K562 (cell line): ENCODE data around the gene PRAMEF18. TPM values are rescaled to one million over a fixed set of nuclear protein-coding genes. Genes with fewer than 3 reads are reported as not detected.
A peak's percentile ranks its signal among the peaks of the same experiment; 100 is the strongest.
"Not testable (repeated sequence)": the region's sequence is repeated elsewhere in the genome, so short reads cannot be mapped to it uniquely, and the experiment has no call there.

Experiments used
- ATAC-seq: fragments of 200-7000 bp; cut with Tn5 transposase; 3 replicates; pipeline ENCODE4 v1.9.1; 2020; ENCODE audit warnings: moderate library complexity
- BruUV-seq: library from RNA; stranded (reverse); fragments of 400-500 nt; replicated peaks from 2 replicates; lab custom pipeline; 2021; lab: Mats Ljungman, UMichigan
- CTCF ChIA-PET: fragments of 300-600 bp; formaldehyde crosslinking; extraction: SDS; loops from one replicate; lab custom pipeline; 2021; ENCODE audit warnings: low intra/inter-chr PET ratio; lab: Yijun Ruan, JAX
- POLR2A ChIA-PET: fragments of 300-600, 350-650 bp; sonication (Branson Sonifier 250); formaldehyde crosslinking; extraction: SDS; loops from one replicate; lab custom pipeline; 2021; ENCODE audit warnings: antibody characterized with exemption, inconsistent platforms; lab: Yijun Ruan, JAX
- DNase-seq, 4 experiments: peaks; one replicate each; pipeline versions ENCODE4 v3.0.0 to v3.0.0-alpha.2; 2011 to 2018; ENCODE audit warnings: low spot score in 3 of 4, mixed read lengths in 3 of 4; ENCODE audit errors: extremely low read depth in 1 of 4
- FAIRE-seq: peaks from 2 replicates; lab custom pipeline; 2011; peaks lifted over from hg19 to GRCh38; lab: Jason Lieb, UNC
- H2AFZ ChIP-seq: 2 replicates; pipeline ENCODE4 v1.6.0; 2011; ENCODE audit warnings: low read depth, low read length, control low read depth, inconsistent platforms
- H3K27ac ChIP-seq: fragments of 200-600 bp; 3 replicates; pipeline ENCODE4 v1.8.0; 2011; ENCODE audit warnings: low read depth, mild to moderate bottlenecking, control low read depth, inconsistent platforms, low read length, moderate library complexity, mixed read lengths; ENCODE audit errors: extremely low read depth
- H3K27me3 ChIP-seq, 2 experiments: fragments of 300-600 bp in 1 of 2; 2 replicates in 1 of 2; 3 replicates in 1 of 2; pipeline versions ENCODE4 v1.6.0 to v1.8.0; 2011; ENCODE audit warnings: inconsistent platforms in 2 of 2, low read length in 2 of 2, mild to moderate bottlenecking in 1 of 2, mixed read lengths in 1 of 2, moderate library complexity in 1 of 2; ENCODE audit not compliant: control insufficient read depth in 2 of 2, insufficient read depth in 2 of 2
- H3K36me3 ChIP-seq: fragments of 300-600 bp; 3 replicates; pipeline ENCODE4 v1.8.0; 2011; ENCODE audit warnings: mild to moderate bottlenecking, low read length, inconsistent platforms; ENCODE audit not compliant: control insufficient read depth, insufficient read depth
- H3K4me1 ChIP-seq, 2 experiments: fragments of 200-600 bp in 1 of 2; replicated peaks in 1 of 2; 2 replicates in 1 of 2; 3 replicates in 1 of 2; pipeline versions ENCODE4 v1.5.1 to v1.8.0; 2011; ENCODE audit warnings: inconsistent platforms in 2 of 2, low read length in 2 of 2, mild to moderate bottlenecking in 1 of 2, mixed read lengths in 1 of 2, moderate library complexity in 1 of 2; ENCODE audit not compliant: control insufficient read depth in 2 of 2, insufficient read depth in 2 of 2
- H3K4me2 ChIP-seq: 2 replicates; pipeline ENCODE4 v1.6.1; 2011; ENCODE audit warnings: low read length, control low read depth, inconsistent platforms, mixed read lengths; ENCODE audit not compliant: insufficient read depth
- H3K4me3 ChIP-seq: fragments of 200-600 bp; sonication (generic), shearing (Covaris generic); 2 replicates; pipeline ENCODE4 v1.5.1; 2016; ENCODE audit warnings: control low read depth, inconsistent platforms
- H3K79me2 ChIP-seq: fragments of 200-600 bp; 3 replicates; pipeline ENCODE4 v1.8.0; 2011; ENCODE audit warnings: low read length, inconsistent platforms; ENCODE audit not compliant: control insufficient read depth, insufficient read depth
- H3K9ac ChIP-seq, 2 experiments: 2 replicates each; pipeline versions ENCODE4 v1.6.0 to v1.6.1; 2011; ENCODE audit warnings: low read depth in 2 of 2, low read length in 2 of 2, control low read depth in 1 of 2, inconsistent platforms in 1 of 2, mild to moderate bottlenecking in 1 of 2, mixed read lengths in 1 of 2; ENCODE audit not compliant: insufficient read depth in 1 of 2
- H3K9me1 ChIP-seq: one replicate; pipeline ENCODE4 v1.6.0; 2011; ENCODE audit warnings: inconsistent platforms, mild to moderate bottlenecking, low read length, moderate library complexity; ENCODE audit not compliant: control insufficient read depth, insufficient read depth
- H3K9me3 ChIP-seq: replicated peaks from 2 replicates; pipeline ENCODE4 v1.5.1; 2011; ENCODE audit warnings: low read depth, low read length, inconsistent platforms; ENCODE audit not compliant: control insufficient read depth, insufficient read depth
- H4K20me1 ChIP-seq: replicated peaks from 2 replicates; pipeline ENCODE4 v1.6.1; 2011; ENCODE audit warnings: low read length, inconsistent platforms, mixed read lengths; ENCODE audit not compliant: control insufficient read depth, insufficient read depth
- ELF4 ChIP-seq: fragments of 450-650 bp; formaldehyde crosslinking; IDR thresholded peaks from 2 replicates; pipeline ENCODE4 v1.4.0; 2022; ENCODE audit warnings: missing genetic modification characterization
- WGBS: fragments of 100-300 bp; shearing (Covaris generic); methylation state at CpG from one replicate; pipeline ENCODE4 v1.1.6; 2016; ENCODE audit warnings: low coverage, mixed read lengths; ENCODE audit not compliant: insufficient coverage; ENCODE audit errors: missing lambda C conversion rate; 5-methylcytosine and 5-hydroxymethylcytosine counted together
- in situ Hi-C: fragments of 300-500 bp; cut with MboI; formaldehyde crosslinking; loops from 4 replicates; pipeline ENCODE4 v1.15.0; 2018; ENCODE audit warnings: inconsistent platforms, mixed read lengths
- intact Hi-C: fragments of 100-400 bp; cut with micrococcal nuclease; formaldehyde crosslinking; loops from 2 replicates; pipeline ENCODE4 v1.14.2; 2022
- polyA plus RNA-seq, 8 experiments: library from polyadenylated mRNA; depleted of rRNA in 4 of 8; stranded (reverse) in 5 of 8; unstranded in 3 of 8; fragments of >200 nt; fragmentation: Nextera tagmentation in 2 of 8; fragmentation: Illumina TruSeq in 1 of 8; extraction: Ambion mirVana in 2 of 8; extraction: Trizol in 1 of 8; gene quantifications; 2 replicates each; pipeline versions ENCODE4 v1.2.1 to v1.2.3, GENCODE V29; 2011 to 2014; ENCODE audit warnings: inconsistent platforms in 1 of 8, missing spikeins in 1 of 8
- total RNA-seq, 7 experiments: library from RNA; depleted of rRNA in 6 of 7; stranded (reverse); fragments of >200 nt in 6 of 7; fragmentation: Illumina TruSeq in 2 of 7; extraction: Trizol in 2 of 7; gene quantifications; 2 replicates each; pipeline versions ENCODE4 v1.2.1 to v1.2.3, GENCODE V29; 2011 to 2021; ENCODE audit warnings: low replicate concordance in 1 of 7
- TF ChIP-seq, protein P1 (sequence below): IDR thresholded peaks from 2 replicates; pipeline ENCODE4 v1.6.1; 2016; ENCODE audit warnings: missing genetic modification characterization, missing compliant biosample characterization

Gene PRAMEF18
- total and polyA plus RNA-seq, 9 of the 15 experiments (the other 6 are each of a cell fraction or from before 2014, with no cell fraction given), result not detected

DNA sequence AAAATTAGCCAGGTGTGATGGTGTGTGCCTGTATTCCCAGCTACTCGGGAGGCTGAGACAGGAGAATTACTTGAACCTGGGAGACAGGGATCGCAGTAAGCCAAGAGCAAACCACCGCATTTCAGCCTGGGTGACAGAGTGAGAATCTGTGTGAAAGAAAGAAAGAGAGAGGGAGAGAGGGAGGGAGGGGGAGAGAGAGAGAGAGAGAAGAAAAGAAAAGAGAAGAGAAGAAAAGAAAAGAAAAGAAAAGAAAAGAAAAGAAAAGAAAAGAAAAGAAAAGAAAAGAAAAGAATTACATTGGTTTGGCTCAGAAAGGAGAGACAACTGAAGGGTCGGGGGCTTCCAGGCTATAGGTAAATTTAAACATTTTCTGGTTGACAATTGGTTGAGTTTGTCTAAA, 13.7 kb upstream of the PRAMEF18 start:
- H3K9me3 ChIP-seq, H3K9ac ChIP-seq, H3K4me2 ChIP-seq, H4K20me1 ChIP-seq, intact Hi-C loops, FAIRE-seq, ATAC-seq, H3K36me3 ChIP-seq, H3K79me2 ChIP-seq, H2AFZ ChIP-seq, BruUV-seq, CTCF ChIA-PET, DNase-seq, H3K4me1 ChIP-seq, H3K9me1 ChIP-seq, H3K27ac ChIP-seq, H3K4me3 ChIP-seq: not testable (repeated sequence)
- in situ Hi-C loops, result loop anchor here (25.0 kb wide), 1 partner anchor 127 kb away; the partner anchor contains the start of gene HNRNPCL2
- 0% methylated on average over 4 of the region's 4 CpGs for WGBS
- POLR2A ChIA-PET, result interaction anchor here (1.0 kb wide), 1 partner anchor 14 kb away, joined by 3 read pairs; the partner anchor contains the start of gene PRAMEF18
- peaks cover 4 to 17% of the 10 kb centered on the region in 2 experiments; a peak in 4 of 5 replicates for H3K27me3 ChIP-seq
- 0 out of 2 replicates have a peak, but pooled peaks have one; percentile 6 for TF ChIP-seq ELF4 (CRISPR knock-in tag)
- TF ChIP-seq, protein P1, sequence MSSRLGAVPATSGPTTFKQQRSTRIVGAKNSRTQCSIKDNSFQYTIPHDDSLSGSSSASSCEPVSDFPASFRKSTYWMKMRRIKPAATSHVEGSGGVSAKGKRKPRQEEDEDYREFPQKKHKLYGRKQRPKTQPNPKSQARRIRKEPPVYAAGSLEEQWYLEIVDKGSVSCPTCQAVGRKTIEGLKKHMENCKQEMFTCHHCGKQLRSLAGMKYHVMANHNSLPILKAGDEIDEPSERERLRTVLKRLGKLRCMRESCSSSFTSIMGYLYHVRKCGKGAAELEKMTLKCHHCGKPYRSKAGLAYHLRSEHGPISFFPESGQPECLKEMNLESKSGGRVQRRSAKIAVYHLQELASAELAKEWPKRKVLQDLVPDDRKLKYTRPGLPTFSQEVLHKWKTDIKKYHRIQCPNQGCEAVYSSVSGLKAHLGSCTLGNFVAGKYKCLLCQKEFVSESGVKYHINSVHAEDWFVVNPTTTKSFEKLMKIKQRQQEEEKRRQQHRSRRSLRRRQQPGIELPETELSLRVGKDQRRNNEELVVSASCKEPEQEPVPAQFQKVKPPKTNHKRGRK, result peak; percentile 92

GRCh38 chr1:13237572-13237971, 11.6 kb upstream of the PRAMEF18 start:
- H3K79me2 ChIP-seq, H3K36me3 ChIP-seq, H3K27ac ChIP-seq, H2AFZ ChIP-seq, H3K9me1 ChIP-seq, H3K9ac ChIP-seq, H3K4me1 ChIP-seq, ATAC-seq, H3K9me3 ChIP-seq, DNase-seq, POLR2A ChIA-PET, H3K4me2 ChIP-seq, intact Hi-C loops, FAIRE-seq, BruUV-seq, CTCF ChIA-PET, H4K20me1 ChIP-seq, H3K4me3 ChIP-seq: not testable (repeated sequence)
- H3K27me3 ChIP-seq, result peaks cover 6 to 15% of the 10 kb centered on the region in 2 experiments; a peak in 4 of 5 replicates
- 0% methylated on average over 4 of the region's 4 CpGs for WGBS
- in situ Hi-C loops, result loop anchor here (25.0 kb wide), 1 partner anchor 125 kb away; the partner anchor contains the start of gene HNRNPCL2

GRCh38 chr1:13234057-13234456, 8.1 kb upstream of the PRAMEF18 start:
- CTCF ChIA-PET, intact Hi-C loops, FAIRE-seq, H3K36me3 ChIP-seq, BruUV-seq, H3K9me1 ChIP-seq, H3K27ac ChIP-seq, H2AFZ ChIP-seq, H3K79me2 ChIP-seq, H3K4me1 ChIP-seq, H3K4me3 ChIP-seq, H3K4me2 ChIP-seq, H3K9ac ChIP-seq, DNase-seq, ATAC-seq, H3K9me3 ChIP-seq, H4K20me1 ChIP-seq: not testable (repeated sequence)
- in situ Hi-C loops, result loop anchor here (5.0 to 25.0 kb wide), 3 partner anchors 122 to 282 kb away; partner anchors contain the start of gene HNRNPCL2
- POLR2A ChIA-PET, result interaction anchor here (0.5 kb wide), 1 partner anchor 692 kb away, joined by 3 read pairs; no protein-coding TSS in a partner anchor
- H3K27me3 ChIP-seq, result peaks cover 6 to 15% of the 10 kb centered on the region in 2 experiments; a peak in 4 of 5 replicates
- 4% methylated on average over 1 of the region's 1 CpG for WGBS
